ENCODE results near the gene SLC4A1.

- TF ChIP-seq CTCF (IDR thresholded peaks at IDR 0.05), result no peak
- TF ChIP-seq MLX (CRISPR knock-in tag; IDR thresholded peaks at IDR 0.05), result no peak
- TF ChIP-seq CREB1 (CRISPR knock-in tag; IDR thresholded peaks at IDR 0.05), result no peak
- TF ChIP-seq HMGA2 (CRISPR knock-in tag; IDR thresholded peaks at IDR 0.05), result no peak
- no peak for TF ChIP-seq USF1 (CRISPR knock-in tag; IDR thresholded peaks at IDR 0.05)
- TF ChIP-seq FOXP1 (CRISPR knock-in tag; IDR thresholded peaks at IDR 0.05; ENCODE audit: borderline replicate concordance), result no peak
- TF ChIP-seq PRDM15 (CRISPR knock-in tag; IDR thresholded peaks at IDR 0.05), result no peak
- no peak for TF ChIP-seq JUN (CRISPR knock-in tag; IDR thresholded peaks at IDR 0.05)
- TF ChIP-seq GTF2I (CRISPR knock-in tag; conservative IDR thresholded peaks at IDR 0.05), result no peak
- TF ChIP-seq ZNF138 (CRISPR knock-in tag; conservative IDR thresholded peaks at IDR 0.05), result no peak
- TF ChIP-seq E2F1 (CRISPR knock-in tag; IDR thresholded peaks at IDR 0.05), result no peak
- no peak for TF ChIP-seq SP1 (CRISPR knock-in tag; conservative IDR thresholded peaks at IDR 0.05)
- TF ChIP-seq CDX4 (CRISPR knock-in tag; IDR thresholded peaks at IDR 0.05; ENCODE audit: borderline replicate concordance), result no peak
- TF ChIP-seq E2F4 (CRISPR knock-in tag; IDR thresholded peaks at IDR 0.05; ENCODE audit: borderline replicate concordance, low read depth), result no peak
Observed at GRCh38 chr17:44273607-44274006, 5.7 kb upstream of the SLC4A1 start.
